Neuronal stem cell (in vitro differentiated cells): ENCODE measurements around the gene MSX2.

ENCODE experiments used
- DNase-seq: peaks from one replicate; pipeline ENCODE4 v3.0.0-alpha.2; 2013; ENCODE audit warnings: low spot score
- H2AFZ ChIP-seq: one replicate; pipeline ENCODE4 v1.6.1; 2013; ENCODE audit warnings: mild to moderate bottlenecking, low read length, inconsistent platforms
- H2AK5ac ChIP-seq: 2 replicates; pipeline ENCODE4 v1.6.1; 2013; ENCODE audit warnings: low read depth, mild to moderate bottlenecking, inconsistent platforms, low read length, moderate library complexity, mixed read lengths
- H2BK120ac ChIP-seq: 2 replicates; pipeline ENCODE4 v1.6.1; 2013; ENCODE audit warnings: low read depth, mild to moderate bottlenecking, inconsistent platforms, low read length, moderate library complexity, mixed read lengths
- H2BK12ac ChIP-seq: one replicate; pipeline ENCODE4 v1.6.1; 2013; ENCODE audit warnings: low read length, inconsistent platforms
- H2BK15ac ChIP-seq: 2 replicates; pipeline ENCODE4 v1.6.1; 2013; ENCODE audit warnings: mild to moderate bottlenecking, low read length, inconsistent platforms, mixed read lengths
- H2BK5ac ChIP-seq: one replicate; pipeline ENCODE4 v1.6.1; 2013; ENCODE audit warnings: inconsistent platforms, mild to moderate bottlenecking, low read length, moderate library complexity
- H3K14ac ChIP-seq: one replicate; pipeline ENCODE4 v1.6.1; 2013; ENCODE audit warnings: low read length, inconsistent platforms
- H3K18ac ChIP-seq: 2 replicates; pipeline ENCODE4 v1.6.1; 2013; ENCODE audit warnings: low read length, inconsistent platforms
- H3K23ac ChIP-seq: 2 replicates; pipeline ENCODE4 v1.6.1; 2013; ENCODE audit warnings: low read depth, mild to moderate bottlenecking, mixed read lengths, low read length, inconsistent platforms; ENCODE audit not compliant: poor library complexity
- H3K27ac ChIP-seq: replicated peaks from 3 replicates; pipeline ENCODE4 v1.5.1; 2013; ENCODE audit warnings: low read length, inconsistent platforms
- H3K27me3 ChIP-seq, 3 experiments: 2 replicates each; pipeline ENCODE4 v1.6.1; 2013; ENCODE audit warnings: low read length in 3 of 3, mild to moderate bottlenecking in 2 of 3, inconsistent platforms in 1 of 3, low read depth in 1 of 3, mixed read lengths in 1 of 3, moderate library complexity in 1 of 3; ENCODE audit not compliant: control insufficient read depth in 3 of 3, insufficient read depth in 3 of 3
- H3K36me3 ChIP-seq, 2 donors: replicated peaks in 1 of 2; 2 replicates each; pipeline ENCODE4 v1.6.1; 2013; ENCODE audit warnings: low read length in 2 of 2; ENCODE audit not compliant: control insufficient read depth in 2 of 2, insufficient read depth in 2 of 2
- H3K4ac ChIP-seq: 2 replicates; pipeline ENCODE4 v1.6.1; 2013; ENCODE audit warnings: inconsistent platforms, mild to moderate bottlenecking, low read length, moderate library complexity
- H3K4me1 ChIP-seq, 2 donors: 1 replicate in 1 of 2; 2 replicates in 1 of 2; pipeline ENCODE4 v1.6.1; 2013; ENCODE audit warnings: low read length in 2 of 2, low read depth in 1 of 2; ENCODE audit not compliant: control insufficient read depth in 2 of 2, insufficient read depth in 1 of 2
- H3K4me2 ChIP-seq: one replicate; pipeline ENCODE4 v1.6.1; 2013; ENCODE audit warnings: mild to moderate bottlenecking, low read length, inconsistent platforms; ENCODE audit not compliant: insufficient read depth, poor library complexity, severe bottlenecking
- H3K4me3 ChIP-seq, 2 donors: 2 replicates each; pipeline ENCODE4 v1.5.1; 2013; ENCODE audit warnings: low read length in 2 of 2, mild to moderate bottlenecking in 2 of 2, inconsistent platforms in 1 of 2, moderate library complexity in 1 of 2
- H3K79me1 ChIP-seq: one replicate; pipeline ENCODE4 v1.6.1; 2013; ENCODE audit warnings: low read depth, mild to moderate bottlenecking, inconsistent platforms, low read length, moderate library complexity
- H3K9ac ChIP-seq: one replicate; pipeline ENCODE4 v1.6.1; 2013; ENCODE audit warnings: mild to moderate bottlenecking, low read depth, low read length, inconsistent platforms; ENCODE audit not compliant: poor library complexity
- H3K9me3 ChIP-seq, 2 donors: replicated peaks in 1 of 2; 2 replicates each; pipeline versions ENCODE3 to v1.6.1; 2013; ENCODE audit warnings: low read length in 2 of 2, mild to moderate bottlenecking in 2 of 2, inconsistent platforms in 1 of 2, low read depth in 1 of 2, mixed read lengths in 1 of 2, moderate library complexity in 1 of 2; ENCODE audit not compliant: control insufficient read depth in 2 of 2, insufficient read depth in 1 of 2
- H4K8ac ChIP-seq: one replicate; pipeline ENCODE4 v1.6.1; 2013; ENCODE audit warnings: low read depth, mild to moderate bottlenecking, inconsistent platforms, low read length, moderate library complexity
- H4K91ac ChIP-seq: one replicate; pipeline ENCODE4 v1.6.1; 2013; ENCODE audit warnings: low read length, low read depth, mild to moderate bottlenecking, inconsistent platforms; ENCODE audit not compliant: poor library complexity
- WGBS, 2 donors: extraction: QIAGEN DNeasy Blood & Tissue Kit; methylation state at CpG; one replicate each; pipeline ENCODE4 v1.1.7; 2013; ENCODE audit warnings: missing lambda C conversion rate in 2 of 2, mixed read lengths in 1 of 2; ENCODE audit not compliant: insufficient read length in 2 of 2, insufficient replicate concordance in 1 of 2; ENCODE audit errors: extremely low coverage in 2 of 2; 5-methylcytosine and 5-hydroxymethylcytosine counted together

Gene MSX2

DNA sequence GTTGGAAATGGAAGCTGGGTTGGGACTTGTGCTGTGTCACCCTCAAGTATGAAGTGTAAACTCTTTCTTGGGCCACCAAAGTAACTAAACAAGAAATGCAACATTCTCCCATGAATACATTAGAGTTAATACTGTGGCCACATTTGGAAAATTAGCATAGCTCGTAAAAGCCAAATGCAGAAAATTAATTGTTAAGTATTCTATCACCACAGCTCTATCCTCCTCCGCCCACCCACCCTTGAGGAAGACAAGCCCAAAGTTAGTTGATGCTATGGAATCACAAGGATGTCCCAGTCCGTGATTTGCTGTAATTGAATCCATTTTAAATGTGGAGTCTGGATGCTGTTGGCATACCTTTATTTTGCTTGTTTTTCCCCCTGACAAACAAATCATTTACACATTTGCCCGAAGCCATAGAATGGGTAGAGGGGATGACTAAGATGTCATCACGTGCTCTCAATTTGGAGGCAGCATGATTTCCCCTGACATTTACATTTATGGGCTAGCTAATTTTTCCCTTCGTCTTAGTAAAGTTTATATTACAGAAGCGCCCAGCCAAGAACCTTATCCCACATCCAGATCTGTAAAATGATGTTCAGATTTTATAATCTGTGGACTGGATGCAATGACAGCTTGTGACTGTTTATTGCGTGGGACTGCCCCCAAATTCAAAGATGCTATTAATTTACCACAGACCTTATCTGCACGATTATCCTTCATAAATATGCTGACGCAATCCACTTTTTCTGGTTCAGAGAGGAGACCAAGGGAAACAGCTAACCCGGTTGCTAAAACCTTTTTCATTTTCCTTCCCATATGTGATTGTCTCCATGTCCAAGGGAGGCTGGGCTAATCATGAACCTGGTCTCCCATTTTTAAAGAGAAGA is 3.7 kb downstream of the MSX2 start:
- no peak overlapping the region for H3K18ac ChIP-seq
- no peak overlapping the region for H3K27ac ChIP-seq
- no peak overlapping the region for H2BK120ac ChIP-seq
- H4K8ac ChIP-seq, result no peak overlapping the region
- H3K4me2 ChIP-seq, result no peak overlapping the region
- no peaks in the 10 kb centered on the region for H3K9me3 ChIP-seq
- no peak overlapping the region for H2AK5ac ChIP-seq
- H3K27me3 ChIP-seq, result peaks cover 58 to 99% (median 87%) of the 10 kb centered on the region in 3 experiments
- WGBS, 2 donors, result no CpG with 5 or more reads among the region's 11 CpGs
- H3K4ac ChIP-seq, result no peak overlapping the region
- DNase-seq, result no peak
- H2BK15ac ChIP-seq, result no peak overlapping the region
- no peak overlapping the region for H3K4me3 ChIP-seq
- H3K23ac ChIP-seq, result no peak overlapping the region
- H2AFZ ChIP-seq, result no peak overlapping the region
- H4K91ac ChIP-seq, result no peak overlapping the region
- H3K14ac ChIP-seq, result no peak overlapping the region
- H3K9ac ChIP-seq, result no peak overlapping the region
- no peaks in the 10 kb centered on the region for H3K36me3 ChIP-seq
- H3K4me1 ChIP-seq, result peaks cover 0 to 1% of the 10 kb centered on the region in 2 donors
- H2BK5ac ChIP-seq, result no peak overlapping the region
- no peak overlapping the region for H2BK12ac ChIP-seq
- no peaks in the 10 kb centered on the region for H3K79me1 ChIP-seq

DNA sequence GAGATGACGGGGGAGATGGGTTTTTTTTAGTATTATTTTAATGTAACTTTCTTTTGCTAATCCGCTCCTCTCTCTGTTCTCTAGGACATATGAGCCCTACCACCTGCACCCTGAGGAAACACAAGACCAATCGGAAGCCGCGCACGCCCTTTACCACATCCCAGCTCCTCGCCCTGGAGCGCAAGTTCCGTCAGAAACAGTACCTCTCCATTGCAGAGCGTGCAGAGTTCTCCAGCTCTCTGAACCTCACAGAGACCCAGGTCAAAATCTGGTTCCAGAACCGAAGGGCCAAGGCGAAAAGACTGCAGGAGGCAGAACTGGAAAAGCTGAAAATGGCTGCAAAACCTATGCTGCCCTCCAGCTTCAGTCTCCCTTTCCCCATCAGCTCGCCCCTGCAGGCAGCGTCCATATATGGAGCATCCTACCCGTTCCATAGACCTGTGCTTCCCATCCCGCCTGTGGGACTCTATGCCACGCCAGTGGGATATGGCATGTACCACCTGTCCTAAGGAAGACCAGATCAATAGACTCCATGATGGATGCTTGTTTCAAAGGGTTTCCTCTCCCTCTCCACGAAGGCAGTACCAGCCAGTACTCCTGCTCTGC is 4.8 kb downstream of the MSX2 start:
- H3K4ac ChIP-seq, result no peak overlapping the region
- no peak overlapping the region for H3K9ac ChIP-seq
- no peak overlapping the region for H3K4me2 ChIP-seq
- no peak for DNase-seq
- no CpG with 5 or more reads among the region's 18 CpGs for WGBS, 2 donors
- no peak overlapping the region for H2AFZ ChIP-seq
- H3K9me3 ChIP-seq, result no peaks in the 10 kb centered on the region
- no peaks in the 10 kb centered on the region for H3K36me3 ChIP-seq
- no peak overlapping the region for H3K14ac ChIP-seq
- no peak overlapping the region for H3K27ac ChIP-seq
- H3K23ac ChIP-seq, result no peak overlapping the region
- no peak overlapping the region for H2BK120ac ChIP-seq
- H2BK12ac ChIP-seq, result no peak overlapping the region
- H3K4me3 ChIP-seq, result no peak overlapping the region
- peak overlapping the region; percentile 30 for H2BK5ac ChIP-seq
- peaks cover 58 to 99% (median 88%) of the 10 kb centered on the region in 3 experiments for H3K27me3 ChIP-seq
- no peak overlapping the region for H2AK5ac ChIP-seq
- H3K79me1 ChIP-seq, result no peaks in the 10 kb centered on the region
- H4K91ac ChIP-seq, result no peak overlapping the region
- H4K8ac ChIP-seq, result no peak overlapping the region
- H2BK15ac ChIP-seq, result no peak overlapping the region
- H3K4me1 ChIP-seq, result peaks cover 0 to 2% of the 10 kb centered on the region in 2 donors
- no peak overlapping the region for H3K18ac ChIP-seq

DNA sequence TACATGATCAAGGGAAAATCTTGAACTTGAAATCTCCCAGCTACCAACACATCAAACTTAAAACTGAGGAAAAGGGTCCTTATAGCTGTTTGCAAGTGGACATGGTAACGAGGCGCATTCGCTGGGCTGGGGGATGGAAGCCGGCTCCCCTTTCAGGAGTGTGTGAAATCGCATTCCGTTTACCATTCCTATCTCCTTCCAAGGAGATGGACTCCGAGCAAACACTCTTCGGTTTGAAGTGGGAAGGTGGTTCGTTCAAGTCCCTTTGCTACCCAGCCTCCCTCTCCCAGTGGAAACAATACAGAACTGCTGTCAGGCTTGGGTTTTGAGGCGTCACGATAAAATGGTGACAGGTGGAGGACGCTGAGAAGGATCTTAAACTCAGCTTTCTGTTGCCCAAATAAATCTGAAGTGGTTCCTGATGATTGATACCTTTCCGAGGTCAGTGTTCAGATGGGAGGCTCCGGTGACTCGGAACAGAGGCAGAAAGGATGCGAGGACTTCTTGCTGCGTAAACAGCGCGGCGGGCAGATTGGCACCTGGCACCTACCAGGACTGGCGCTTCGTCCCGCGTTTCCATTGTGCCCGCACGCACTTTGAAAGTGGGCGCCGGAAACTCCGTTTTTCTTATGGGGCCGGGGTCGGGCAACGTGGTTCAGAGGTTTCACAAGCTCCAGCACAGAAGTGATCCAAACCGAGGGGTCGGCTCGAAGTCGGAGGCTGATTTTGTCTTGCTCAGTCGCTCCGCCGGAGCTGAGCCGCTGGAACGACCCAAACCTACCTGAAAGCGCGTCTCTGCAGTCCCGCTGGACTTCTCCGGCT is 7.0 kb downstream of the MSX2 start:
- Histone ChIP-seq H2BK12ac (no peak overlapping the region), H3K4me2 (peak overlapping the region; percentile 29), H3K4me3 (no peak overlapping the region), H4K8ac (no peak overlapping the region), H3K14ac (no peak overlapping the region), H3K9me3 (no peaks in the 10 kb centered on the region), H3K79me1 (no peaks in the 10 kb centered on the region), H3K4ac (no peak overlapping the region), H2BK120ac (no peak overlapping the region), H3K27me3 (peaks cover 54 to 99% (median 91%) of the 10 kb centered on the region in 3 experiments), H3K23ac (no peak overlapping the region), H4K91ac (no peak overlapping the region), H3K18ac (no peak overlapping the region), H2AK5ac (no peak overlapping the region), H3K27ac (no peak overlapping the region), H3K4me1 (peaks cover 0 to 8% of the 10 kb centered on the region in 2 donors), H3K9ac (no peak overlapping the region), H2BK5ac (no peak overlapping the region), H2BK15ac (peak overlapping the region; percentile 62), H3K36me3 (no peaks in the 10 kb centered on the region), H2AFZ (peak overlapping the region; percentile 22)
- no peak for DNase-seq
- no CpG with 5 or more reads among the region's 45 CpGs for WGBS, 2 donors
